Gastroesophageal sphincter (tissue), 4 donors: ENCODE data around the gene ARID2. TPM values are rescaled to one million over a fixed set of nuclear protein-coding genes. Genes with fewer than 3 reads are reported as not detected.

Experiments used
- ATAC-seq: fragments of 150-250 bp; one replicate; pipeline ENCODE4 v1.9.1; 2016; ENCODE audit warnings: mild to moderate bottlenecking, moderate library complexity
- H3K27ac ChIP-seq, 4 donors: fragments of 200-600 bp; sonication (generic) in 3 of 4; 1 replicate in 3 of 4; 2 replicates in 1 of 4; pipeline ENCODE4 v1.5.1; 2016 to 2019
- H3K27me3 ChIP-seq: fragments of 200-600 bp; sonication (generic); one replicate; pipeline ENCODE4 v1.5.1; 2019
- H3K36me3 ChIP-seq, 2 donors: fragments of 200-600 bp; sonication (generic); one replicate each; pipeline ENCODE4 v1.5.1; 2019; ENCODE audit warnings: control low read depth in 1 of 2
- H3K4me1 ChIP-seq, 3 donors: fragments of 200-600 bp; sonication (generic); 1 replicate in 2 of 3; 2 replicates in 1 of 3; pipeline ENCODE4 v1.5.1; 2016 to 2019; ENCODE audit warnings: control low read depth in 2 of 3
- H3K4me3 ChIP-seq, 2 donors: fragments of 200-600 bp; sonication (generic); one replicate each; pipeline ENCODE4 v1.5.1; 2019; ENCODE audit warnings: mild to moderate bottlenecking in 1 of 2, moderate library complexity in 1 of 2
- H3K9me3 ChIP-seq, 3 donors: fragments of 200-600 bp; sonication (generic); one replicate each; pipeline ENCODE4 v1.5.1; 2017 to 2019; ENCODE audit warnings: control low read depth in 2 of 3
- CTCF ChIP-seq, 4 experiments: fragments of 200-600 bp in 2 of 4; fragments of 450-650 bp in 2 of 4; sonication (generic) in 1 of 4; IDR thresholded peaks; one replicate each; pipeline ENCODE4 v1.5.1; 2017 to 2019; ENCODE audit warnings: antibody characterized with exemption in 4 of 4, mild to moderate bottlenecking in 2 of 4, moderate library complexity in 2 of 4
- EP300 ChIP-seq: sonication (generic); formaldehyde crosslinking; IDR thresholded peaks from one replicate; pipeline ENCODE4 v1.6.1; 2017; ENCODE audit warnings: antibody characterized with exemption, mild to moderate bottlenecking
- POLR2A ChIP-seq, 2 donors: fragments of 450-650 bp; IDR thresholded peaks; one replicate each; pipeline ENCODE4 v1.6.1; 2017; ENCODE audit warnings: antibody characterized with exemption in 2 of 2, mild to moderate bottlenecking in 2 of 2, moderate library complexity in 1 of 2
- POLR2AphosphoS5 ChIP-seq: sonication (generic); formaldehyde crosslinking; IDR thresholded peaks from one replicate; pipeline ENCODE4 v1.6.1; 2017; ENCODE audit warnings: antibody characterized with exemption
- WGBS, 2 donors: methylation state at CpG; one replicate each; pipeline ENCODE4 v1.1.5; 2018; ENCODE audit warnings: low coverage in 1 of 2; 5-methylcytosine and 5-hydroxymethylcytosine counted together
- total RNA-seq, 4 donors: library from RNA; depleted of rRNA; stranded (reverse); fragments of >200 nt; gene quantifications; one replicate each; pipeline ENCODE4 v1.1.0, GENCODE V29; 2016

Gene ARID2
- total RNA-seq, 4 donors from 2014 or later = 28.9 to 49.0 (median 32.1) TPM

- whole genome bisulfite sequencing, 2 donors = 88 to 93% methylated on average over 5 to 7 of the region's 7 CpGs
- TF ChIP-seq POLR2A (IDR thresholded peaks at IDR 0.05) (no peak), EP300 (no peak)
- no peak overlapping the region for H3K4me3 ChIP-seq
- H3K4me1 ChIP-seq = no peaks in the 10 kb centered on the region
- H3K27ac ChIP-seq = no peak overlapping the region
- H3K9me3 ChIP-seq = peaks cover 0 to 4% (median 0%) of the 10 kb centered on the region in 3 donors
- H3K27me3 ChIP-seq = no peaks in the 10 kb centered on the region
- peaks cover 0 to 65% of the 10 kb centered on the region in 2 donors for H3K36me3 ChIP-seq
- no peak for ATAC-seq
These were observed 142.9 kb downstream of the ARID2 start for GRCh38 chr12:45872446-45872845.

- TF ChIP-seq POLR2AphosphoS5 = no peak
- peaks cover 0 to 4% (median 0%) of the 10 kb centered on the region in 3 donors for H3K9me3 ChIP-seq
- no peak for ATAC-seq
- H3K4me3 ChIP-seq = no peak overlapping the region
- 100% methylated on average over 4 of the region's 5 CpGs; no CpG with 5 or more reads in 1 of the 2 donors for WGBS, 2 donors
- peaks cover 0 to 52% of the 10 kb centered on the region in 2 donors for H3K36me3 ChIP-seq
- H3K4me1 ChIP-seq = peaks cover 0 to 26% (median 0%) of the 10 kb centered on the region in 3 donors
- no peaks in the 10 kb centered on the region for H3K27me3 ChIP-seq
- H3K27ac ChIP-seq = no peak overlapping the region
These were observed 147.6 kb downstream of the ARID2 start for GRCh38 chr12:45877069-45877468.

- Histone ChIP-seq H3K36me3 (peaks cover 0 to 47% of the 10 kb centered on the region in 2 donors), H3K27me3 (no peaks in the 10 kb centered on the region), H3K4me1 (peaks cover 0 to 26% (median 0%) of the 10 kb centered on the region in 3 donors), H3K9me3 (peaks cover 0 to 4% (median 0%) of the 10 kb centered on the region in 3 donors), H3K27ac (peak overlapping the region in 2 of 4 donors; percentile 38 to 56), H3K4me3 (no peak overlapping the region)
- WGBS, 2 donors = 28 to 30% methylated on average over 7 to 8 of the region's 8 CpGs
- ATAC-seq = no peak
- TF ChIP-seq EP300 (no peak), CTCF (IDR thresholded peaks at IDR 0.05) (no peak), POLR2A (IDR thresholded peaks at IDR 0.05) (no peak), POLR2AphosphoS5 (no peak)
These were observed 149.2 kb downstream of the ARID2 start for GRCh38 chr12:45878630-45879255.

- 65% methylated on average over 2 of the region's 2 CpGs; no CpG with 5 or more reads in 1 of the 2 donors for WGBS, 2 donors
- Histone ChIP-seq H3K27ac (peak overlapping the region in 2 of 4 donors; percentile 38 to 56), H3K4me1 (peaks cover 0 to 26% (median 0%) of the 10 kb centered on the region in 3 donors), H3K27me3 (no peaks in the 10 kb centered on the region), H3K4me3 (no peak overlapping the region), H3K36me3 (peaks cover 0 to 40% of the 10 kb centered on the region in 2 donors), H3K9me3 (peaks cover 0 to 4% (median 0%) of the 10 kb centered on the region in 3 donors)
- TF ChIP-seq EP300 (no peak), CTCF (IDR thresholded peaks at IDR 0.05) (no peak), POLR2A (IDR thresholded peaks at IDR 0.05) (no peak), POLR2AphosphoS5 (no peak)
- ATAC-seq = no peak
These were observed 149.9 kb downstream of the ARID2 start for GRCh38 chr12:45879363-45879895.

GRCh38 chr12:45880533-45880932 lies 151.0 kb downstream of the ARID2 start:
- 76% methylated on average over 2 of the region's 2 CpGs; no CpG with 5 or more reads in 1 of the 2 donors for WGBS, 2 donors
- TF ChIP-seq EP300 (no peak), CTCF (IDR thresholded peaks at IDR 0.05) (no peak)
- H3K4me3 ChIP-seq = no peak overlapping the region
- H3K4me1 ChIP-seq = peaks cover 0 to 26% (median 0%) of the 10 kb centered on the region in 3 donors
- H3K9me3 ChIP-seq = no peaks in the 10 kb centered on the region
- no peak overlapping the region for H3K27ac ChIP-seq
- H3K36me3 ChIP-seq = peaks cover 0 to 33% of the 10 kb centered on the region in 2 donors
- H3K27me3 ChIP-seq = no peaks in the 10 kb centered on the region
- no peak for ATAC-seq

- Histone ChIP-seq H3K4me1 (peaks cover 0 to 24% (median 0%) of the 10 kb centered on the region in 3 donors), H3K27me3 (no peaks in the 10 kb centered on the region), H3K9me3 (no peaks in the 10 kb centered on the region), H3K4me3 (no peak overlapping the region), H3K36me3 (peaks cover 0 to 35% of the 10 kb centered on the region in 2 donors), H3K27ac (no peak overlapping the region)
- no peak for TF ChIP-seq POLR2AphosphoS5
- WGBS, 2 donors = 91 to 100% methylated on average over 1 of the region's 1 CpG
- no peak for ATAC-seq
These were observed 153.7 kb downstream of the ARID2 start for GRCh38 chr12:45883187-45883586.
